A549 (cell line): ENCODE data around the gene GJA4.

Source experiments
- POLR2A ChIP-seq: IDR thresholded peaks from 2 replicates; pipeline ENCODE4 v1.6.1; 2012; ENCODE audit warnings: mild to moderate bottlenecking, low read length
- TF ChIP-seq, protein P1 (sequence below): fragments of >200 bp; sonication (Bioruptor Twin); formaldehyde crosslinking; IDR thresholded peaks from 3 replicates; pipeline ENCODE4 v1.5.1; 2016

DNA sequence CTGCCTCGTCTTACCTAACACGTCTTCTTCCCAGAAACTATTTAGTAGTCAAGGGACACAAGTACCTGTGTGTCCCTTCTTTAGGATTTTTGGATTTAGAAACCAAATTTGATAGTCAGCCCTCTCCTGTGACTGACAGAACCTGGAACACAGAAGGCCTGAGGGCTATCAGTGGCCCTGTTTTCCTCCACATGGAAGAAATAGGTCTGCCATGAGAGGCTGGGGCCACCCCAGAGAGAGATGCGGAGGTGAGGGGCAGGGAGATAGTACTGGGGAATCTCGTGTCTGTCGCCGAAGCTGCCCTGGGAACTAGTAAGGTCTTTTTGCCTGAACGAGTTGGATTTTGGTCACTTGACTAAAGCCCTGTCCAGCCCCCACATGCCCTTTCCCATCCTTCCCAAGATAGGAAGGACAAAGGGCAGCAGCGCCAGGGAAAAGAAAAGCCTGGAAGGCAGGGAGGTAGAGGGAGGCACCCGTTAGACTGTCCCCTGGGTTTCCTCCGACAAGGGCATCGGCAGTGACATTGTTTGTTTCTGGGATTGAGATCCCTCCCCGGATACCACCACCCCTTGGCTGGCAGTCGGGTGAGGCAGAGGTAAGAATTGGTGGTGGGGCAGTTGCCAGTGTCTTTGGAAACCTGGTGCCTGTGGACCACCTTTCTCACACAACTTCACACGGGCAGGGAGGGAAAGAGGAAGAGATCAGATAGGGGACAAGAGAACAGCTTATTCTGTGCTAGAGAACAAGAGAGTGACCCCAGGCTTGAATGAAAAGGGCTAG, 46.9 kb downstream of the GJA4 start:
- TF ChIP-seq, protein P1, sequence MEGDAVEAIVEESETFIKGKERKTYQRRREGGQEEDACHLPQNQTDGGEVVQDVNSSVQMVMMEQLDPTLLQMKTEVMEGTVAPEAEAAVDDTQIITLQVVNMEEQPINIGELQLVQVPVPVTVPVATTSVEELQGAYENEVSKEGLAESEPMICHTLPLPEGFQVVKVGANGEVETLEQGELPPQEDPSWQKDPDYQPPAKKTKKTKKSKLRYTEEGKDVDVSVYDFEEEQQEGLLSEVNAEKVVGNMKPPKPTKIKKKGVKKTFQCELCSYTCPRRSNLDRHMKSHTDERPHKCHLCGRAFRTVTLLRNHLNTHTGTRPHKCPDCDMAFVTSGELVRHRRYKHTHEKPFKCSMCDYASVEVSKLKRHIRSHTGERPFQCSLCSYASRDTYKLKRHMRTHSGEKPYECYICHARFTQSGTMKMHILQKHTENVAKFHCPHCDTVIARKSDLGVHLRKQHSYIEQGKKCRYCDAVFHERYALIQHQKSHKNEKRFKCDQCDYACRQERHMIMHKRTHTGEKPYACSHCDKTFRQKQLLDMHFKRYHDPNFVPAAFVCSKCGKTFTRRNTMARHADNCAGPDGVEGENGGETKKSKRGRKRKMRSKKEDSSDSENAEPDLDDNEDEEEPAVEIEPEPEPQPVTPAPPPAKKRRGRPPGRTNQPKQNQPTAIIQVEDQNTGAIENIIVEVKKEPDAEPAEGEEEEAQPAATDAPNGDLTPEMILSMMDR: no peak
- no peak for TF ChIP-seq POLR2A
